ENCODE measurements around the gene ENAH. TPM values are rescaled to one million over a fixed set of nuclear protein-coding genes. Genes with fewer than 3 reads are reported as not detected.

Gene ENAH
- polyA plus RNA-seq, 1 of the 3 experiments (the other 2 are of a cell fraction), result 48.9 TPM

DNA sequence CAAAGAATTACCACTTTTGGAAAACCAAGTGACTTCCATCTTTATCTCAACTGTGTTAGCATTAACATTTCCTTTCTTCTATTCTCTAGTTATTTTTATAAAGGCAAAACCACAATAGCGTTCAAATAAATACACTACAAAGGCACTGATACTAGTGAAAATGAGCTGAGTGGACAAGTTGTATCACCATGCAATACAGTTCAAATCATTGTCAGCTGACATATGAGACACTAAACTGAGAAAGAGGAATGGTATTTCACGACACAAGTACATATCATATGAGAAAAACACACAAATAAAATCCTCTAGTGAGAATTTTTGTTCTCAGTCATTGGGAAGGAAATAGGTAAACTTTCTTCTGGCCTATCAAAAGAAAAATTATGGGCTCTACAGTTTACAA, 26.2 kb downstream of the ENAH start:
- 0 out of 4 replicates have a peak overlapping the region, but pooled peaks of 1 of the 2 experiments have one; percentile 1 for H3K27ac ChIP-seq (ENCODE audit: low read depth in 2 of 2, low read length in 1 of 2)
- POLR2A ChIA-PET, result no interaction called here
- 95% methylated on average over 2 of the region's 2 CpGs for WGBS (ENCODE audit: low lambda C conversion rate)

More for the DNA sequence above, 26.2 kb downstream of the ENAH start:
- no peak overlapping the region for H3K4me2 ChIP-seq
- H3F3A ChIP-seq (replicated peaks; ENCODE audit: insufficient read depth), result peaks cover 14% of the 10 kb centered on the region
- peaks cover 100% of the 10 kb centered on the region for H3K79me2 ChIP-seq (ENCODE audit: insufficient read depth)
- H4K20me1 ChIP-seq (ENCODE audit: insufficient read depth), result peaks cover 96% of the 10 kb centered on the region
- H3K9ac ChIP-seq, result no peak overlapping the region
- no peak overlapping the region for H2AFZ ChIP-seq (ENCODE audit: low read depth)
- no peak for DNase-seq
- CTCF ChIA-PET, result interaction anchor here (1.8 to 2.0 kb wide), 2 partner anchors 14 to 22 kb away, joined by 5 to 8 read pairs; no protein-coding TSS in a partner anchor
- H3K27me3 ChIP-seq (ENCODE audit: insufficient read depth), result no peaks in the 10 kb centered on the region
- H3K9me3 ChIP-seq, result no peaks in the 10 kb centered on the region
- H3K4me3 ChIP-seq (ENCODE audit: low read depth in 2 of 2, low read length in 1 of 2), result no peak overlapping the region
- H3K9me2 ChIP-seq, result no peaks in the 10 kb centered on the region
- TF ChIP-seq TAF1 (IDR thresholded peaks at IDR 0.05; ENCODE audit: borderline replicate concordance, low read depth, low read length), result no peak
- TF ChIP-seq, protein P1, sequence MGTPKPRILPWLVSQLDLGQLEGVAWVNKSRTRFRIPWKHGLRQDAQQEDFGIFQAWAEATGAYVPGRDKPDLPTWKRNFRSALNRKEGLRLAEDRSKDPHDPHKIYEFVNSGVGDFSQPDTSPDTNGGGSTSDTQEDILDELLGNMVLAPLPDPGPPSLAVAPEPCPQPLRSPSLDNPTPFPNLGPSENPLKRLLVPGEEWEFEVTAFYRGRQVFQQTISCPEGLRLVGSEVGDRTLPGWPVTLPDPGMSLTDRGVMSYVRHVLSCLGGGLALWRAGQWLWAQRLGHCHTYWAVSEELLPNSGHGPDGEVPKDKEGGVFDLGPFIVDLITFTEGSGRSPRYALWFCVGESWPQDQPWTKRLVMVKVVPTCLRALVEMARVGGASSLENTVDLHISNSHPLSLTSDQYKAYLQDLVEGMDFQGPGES (IDR thresholded peaks at IDR 0.05; ENCODE audit: low read depth, low read length), result no peak
- TF ChIP-seq MXI1 (IDR thresholded peaks at IDR 0.05; ENCODE audit: low read depth, low read length), result no peak
- no peak for TF ChIP-seq RAD21 (IDR thresholded peaks at IDR 0.05; ENCODE audit: low read length)
- TF ChIP-seq TCF12 (IDR thresholded peaks at IDR 0.05), result no peak
- no peak for TF ChIP-seq TEAD4 (IDR thresholded peaks at IDR 0.05; ENCODE audit: borderline replicate concordance, insufficient read depth)
- TF ChIP-seq, protein P2, sequence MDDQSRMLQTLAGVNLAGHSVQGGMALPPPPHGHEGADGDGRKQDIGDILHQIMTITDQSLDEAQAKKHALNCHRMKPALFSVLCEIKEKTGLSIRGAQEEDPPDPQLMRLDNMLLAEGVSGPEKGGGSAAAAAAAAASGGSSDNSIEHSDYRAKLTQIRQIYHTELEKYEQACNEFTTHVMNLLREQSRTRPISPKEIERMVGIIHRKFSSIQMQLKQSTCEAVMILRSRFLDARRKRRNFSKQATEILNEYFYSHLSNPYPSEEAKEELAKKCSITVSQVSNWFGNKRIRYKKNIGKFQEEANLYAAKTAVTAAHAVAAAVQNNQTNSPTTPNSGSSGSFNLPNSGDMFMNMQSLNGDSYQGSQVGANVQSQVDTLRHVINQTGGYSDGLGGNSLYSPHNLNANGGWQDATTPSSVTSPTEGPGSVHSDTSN (IDR thresholded peaks at IDR 0.05), result no peak
- TF ChIP-seq RCOR1 (IDR thresholded peaks at IDR 0.05; ENCODE audit: low read length), result no peak
- TF ChIP-seq, protein P3, sequence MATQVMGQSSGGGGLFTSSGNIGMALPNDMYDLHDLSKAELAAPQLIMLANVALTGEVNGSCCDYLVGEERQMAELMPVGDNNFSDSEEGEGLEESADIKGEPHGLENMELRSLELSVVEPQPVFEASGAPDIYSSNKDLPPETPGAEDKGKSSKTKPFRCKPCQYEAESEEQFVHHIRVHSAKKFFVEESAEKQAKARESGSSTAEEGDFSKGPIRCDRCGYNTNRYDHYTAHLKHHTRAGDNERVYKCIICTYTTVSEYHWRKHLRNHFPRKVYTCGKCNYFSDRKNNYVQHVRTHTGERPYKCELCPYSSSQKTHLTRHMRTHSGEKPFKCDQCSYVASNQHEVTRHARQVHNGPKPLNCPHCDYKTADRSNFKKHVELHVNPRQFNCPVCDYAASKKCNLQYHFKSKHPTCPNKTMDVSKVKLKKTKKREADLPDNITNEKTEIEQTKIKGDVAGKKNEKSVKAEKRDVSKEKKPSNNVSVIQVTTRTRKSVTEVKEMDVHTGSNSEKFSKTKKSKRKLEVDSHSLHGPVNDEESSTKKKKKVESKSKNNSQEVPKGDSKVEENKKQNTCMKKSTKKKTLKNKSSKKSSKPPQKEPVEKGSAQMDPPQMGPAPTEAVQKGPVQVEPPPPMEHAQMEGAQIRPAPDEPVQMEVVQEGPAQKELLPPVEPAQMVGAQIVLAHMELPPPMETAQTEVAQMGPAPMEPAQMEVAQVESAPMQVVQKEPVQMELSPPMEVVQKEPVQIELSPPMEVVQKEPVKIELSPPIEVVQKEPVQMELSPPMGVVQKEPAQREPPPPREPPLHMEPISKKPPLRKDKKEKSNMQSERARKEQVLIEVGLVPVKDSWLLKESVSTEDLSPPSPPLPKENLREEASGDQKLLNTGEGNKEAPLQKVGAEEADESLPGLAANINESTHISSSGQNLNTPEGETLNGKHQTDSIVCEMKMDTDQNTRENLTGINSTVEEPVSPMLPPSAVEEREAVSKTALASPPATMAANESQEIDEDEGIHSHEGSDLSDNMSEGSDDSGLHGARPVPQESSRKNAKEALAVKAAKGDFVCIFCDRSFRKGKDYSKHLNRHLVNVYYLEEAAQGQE (IDR thresholded peaks at IDR 0.05; ENCODE audit: low read depth, low read length), result no peak
- TF ChIP-seq, protein P4, sequence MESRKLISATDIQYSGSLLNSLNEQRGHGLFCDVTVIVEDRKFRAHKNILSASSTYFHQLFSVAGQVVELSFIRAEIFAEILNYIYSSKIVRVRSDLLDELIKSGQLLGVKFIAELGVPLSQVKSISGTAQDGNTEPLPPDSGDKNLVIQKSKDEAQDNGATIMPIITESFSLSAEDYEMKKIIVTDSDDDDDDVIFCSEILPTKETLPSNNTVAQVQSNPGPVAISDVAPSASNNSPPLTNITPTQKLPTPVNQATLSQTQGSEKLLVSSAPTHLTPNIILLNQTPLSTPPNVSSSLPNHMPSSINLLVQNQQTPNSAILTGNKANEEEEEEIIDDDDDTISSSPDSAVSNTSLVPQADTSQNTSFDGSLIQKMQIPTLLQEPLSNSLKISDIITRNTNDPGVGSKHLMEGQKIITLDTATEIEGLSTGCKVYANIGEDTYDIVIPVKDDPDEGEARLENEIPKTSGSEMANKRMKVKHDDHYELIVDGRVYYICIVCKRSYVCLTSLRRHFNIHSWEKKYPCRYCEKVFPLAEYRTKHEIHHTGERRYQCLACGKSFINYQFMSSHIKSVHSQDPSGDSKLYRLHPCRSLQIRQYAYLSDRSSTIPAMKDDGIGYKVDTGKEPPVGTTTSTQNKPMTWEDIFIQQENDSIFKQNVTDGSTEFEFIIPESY (IDR thresholded peaks at IDR 0.05; ENCODE audit: borderline replicate concordance, low read depth), result no peak
- H3K4me1 ChIP-seq (ENCODE audit: control insufficient read depth in 1 of 2, insufficient read depth in 2 of 2, low read depth in 1 of 2, low read length in 1 of 2), result peaks cover 7 to 29% of the 10 kb centered on the region in 2 experiments
- peaks cover 4 to 18% of the 10 kb centered on the region in 2 experiments for H3K36me3 ChIP-seq (replicated peaks in 1 of 2; ENCODE audit: control insufficient read depth in 1 of 2, insufficient read depth in 2 of 2, low read length in 1 of 2)
